WTC11 (cell line): ENCODE data around the gene FAT4. TPM values are rescaled to one million over a fixed set of nuclear protein-coding genes. Genes with fewer than 3 reads are reported as not detected.
A peak's percentile ranks its signal among the peaks of the same experiment; 100 is the strongest.

Experiments
- ATAC-seq: fragments of 200-7000 bp; cut with Tn5 transposase; 2 replicates; pipeline ENCODE4 v1.10.0; 2021; ENCODE audit warnings: mild to moderate bottlenecking, moderate library complexity
- CTCF ChIA-PET: fragments of 300-600 bp; sonication (Branson Sonifier 250); formaldehyde crosslinking; loops from one replicate; lab custom pipeline; 2021; ENCODE audit warnings: antibody characterized with exemption; lab: Charles Lee
- POLR2A ChIA-PET: fragments of 350-600 bp; sonication (Branson Sonifier 250); formaldehyde crosslinking; loops from one replicate; lab custom pipeline; 2021; ENCODE audit warnings: antibody characterized with exemption; lab: Charles Lee
- DNase-seq: peaks from one replicate; pipeline ENCODE4 v3.0.0; 2021; ENCODE audit warnings: low spot score
- H3K27ac Mint-ChIP-seq: 2 replicates; pipeline ENCODE4 v1.8.0; 2021; ENCODE audit warnings: mixed read lengths
- H3K27me3 Mint-ChIP-seq: 2 replicates; pipeline ENCODE4 v1.8.0; 2021; ENCODE audit warnings: low read depth, mild to moderate bottlenecking, moderate library complexity, mixed read lengths
- H3K36me3 Mint-ChIP-seq: 2 replicates; pipeline ENCODE4 v1.8.0; 2021; ENCODE audit warnings: mixed read lengths
- H3K4me1 Mint-ChIP-seq: 2 replicates; pipeline ENCODE4 v1.8.0; 2022; ENCODE audit warnings: mixed read lengths
- H3K4me3 Mint-ChIP-seq: 2 replicates; pipeline ENCODE4 v1.8.0; 2021; ENCODE audit warnings: mild to moderate bottlenecking, moderate library complexity, mixed read lengths
- H3K9me3 Mint-ChIP-seq: 2 replicates; pipeline ENCODE4 v1.8.0; 2021; ENCODE audit warnings: mixed read lengths
- CTCF ChIP-seq: fragments of 200-600 bp; IDR thresholded peaks from 2 replicates; pipeline ENCODE4 v1.8.0; 2022; ENCODE audit warnings: antibody characterized with exemption
- EMX1 ChIP-seq: fragments of 250-450 bp; sonication (Bioruptor Pico); IDR thresholded peaks from 2 replicates; pipeline ENCODE4 v1.8.0; 2021; ENCODE audit warnings: mild to moderate bottlenecking
- MAX ChIP-seq: sonication (generic); formaldehyde crosslinking; IDR thresholded peaks from 2 replicates; pipeline ENCODE4 v1.8.0; 2022; ENCODE audit warnings: mild to moderate bottlenecking, missing genetic modification reagents
- NR1H2 ChIP-seq: sonication (generic); formaldehyde crosslinking; IDR thresholded peaks from 2 replicates; pipeline ENCODE4 v1.9.0; 2021; ENCODE audit warnings: mild to moderate bottlenecking, moderate library complexity, missing genetic modification reagents
- NR3C1 ChIP-seq: sonication (generic); formaldehyde crosslinking; conservative IDR thresholded peaks from 2 replicates; pipeline ENCODE4 v1.8.1; 2023; ENCODE audit warnings: low read depth, mild to moderate bottlenecking, missing genetic modification reagents
- SMAD3 ChIP-seq: sonication (generic); formaldehyde crosslinking; IDR thresholded peaks from 2 replicates; pipeline ENCODE4 v1.8.0; 2022; ENCODE audit warnings: missing genetic modification reagents, mild to moderate bottlenecking, borderline replicate concordance
- ZNF512 ChIP-seq: sonication (generic); formaldehyde crosslinking; IDR thresholded peaks from 2 replicates; pipeline ENCODE4 v1.8.1; 2022; ENCODE audit warnings: missing genetic modification reagents, borderline replicate concordance
- total RNA-seq: library from RNA; stranded (reverse); gene quantifications from 3 replicates; pipeline ENCODE4 v1.2.3, GENCODE V29; 2021
- TF ChIP-seq, protein P1 (sequence below): sonication (generic); formaldehyde crosslinking; IDR thresholded peaks from 2 replicates; pipeline ENCODE4 v1.8.0; 2023; ENCODE audit warnings: missing genetic modification reagents, mild to moderate bottlenecking, borderline replicate concordance
- TF ChIP-seq, protein P2 (sequence below): sonication (generic); formaldehyde crosslinking; IDR thresholded peaks from 2 replicates; pipeline ENCODE4 v1.8.0; 2022; ENCODE audit warnings: mild to moderate bottlenecking, missing genetic modification reagents
- TF ChIP-seq, protein P3 (sequence below): fragments of 250-450 bp; sonication (Bioruptor Pico); IDR thresholded peaks from 2 replicates; pipeline ENCODE4 v1.9.0; 2021; ENCODE audit warnings: mild to moderate bottlenecking
- TF ChIP-seq, protein P4 (sequence below): sonication (generic); formaldehyde crosslinking; IDR thresholded peaks from 2 replicates; pipeline ENCODE4 v1.8.1; 2023; ENCODE audit warnings: mild to moderate bottlenecking, missing genetic modification reagents
- TF ChIP-seq, protein P5 (sequence below): sonication (generic); formaldehyde crosslinking; IDR thresholded peaks from 2 replicates; pipeline ENCODE4 v1.8.1; 2023; ENCODE audit warnings: mild to moderate bottlenecking, missing genetic modification reagents, moderate library complexity

FAT4 gene
- total RNA-seq, 1 experiment from 2014 or later, result 10.5 TPM

DNA sequence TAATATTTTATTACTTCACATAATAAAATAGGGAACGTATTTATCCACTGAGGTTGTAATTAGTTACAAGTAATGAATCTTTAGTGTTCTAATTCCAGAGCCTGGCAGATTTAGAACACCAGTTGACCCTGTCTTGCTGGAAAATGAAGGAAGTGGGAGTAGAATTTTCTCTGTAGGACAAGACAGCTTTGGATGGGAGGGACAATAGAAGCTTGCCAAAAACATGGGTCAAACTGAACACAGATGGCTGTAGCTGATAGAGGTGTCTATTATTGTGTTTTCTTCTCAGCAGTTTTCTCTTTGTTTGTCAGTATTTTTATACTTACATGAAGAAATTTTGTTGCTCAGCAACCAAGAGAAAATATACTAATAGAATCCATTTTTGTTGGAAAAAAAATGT is 20.2 kb downstream of the FAT4 start:
- no peaks in the 10 kb centered on the region for H3K27me3 Mint-ChIP-seq
- ATAC-seq (no peak), DNase-seq (no peak)
- H3K27ac Mint-ChIP-seq, result no peak overlapping the region
- no peaks in the 10 kb centered on the region for H3K36me3 Mint-ChIP-seq
- TF ChIP-seq NR3C1 (CRISPR knock-in tag) (no peak), SMAD3 (no peak), EMX1 (CRISPR knock-in tag) (no peak), NR1H2 (CRISPR knock-in tag) (no peak)
- TF ChIP-seq, protein P1, sequence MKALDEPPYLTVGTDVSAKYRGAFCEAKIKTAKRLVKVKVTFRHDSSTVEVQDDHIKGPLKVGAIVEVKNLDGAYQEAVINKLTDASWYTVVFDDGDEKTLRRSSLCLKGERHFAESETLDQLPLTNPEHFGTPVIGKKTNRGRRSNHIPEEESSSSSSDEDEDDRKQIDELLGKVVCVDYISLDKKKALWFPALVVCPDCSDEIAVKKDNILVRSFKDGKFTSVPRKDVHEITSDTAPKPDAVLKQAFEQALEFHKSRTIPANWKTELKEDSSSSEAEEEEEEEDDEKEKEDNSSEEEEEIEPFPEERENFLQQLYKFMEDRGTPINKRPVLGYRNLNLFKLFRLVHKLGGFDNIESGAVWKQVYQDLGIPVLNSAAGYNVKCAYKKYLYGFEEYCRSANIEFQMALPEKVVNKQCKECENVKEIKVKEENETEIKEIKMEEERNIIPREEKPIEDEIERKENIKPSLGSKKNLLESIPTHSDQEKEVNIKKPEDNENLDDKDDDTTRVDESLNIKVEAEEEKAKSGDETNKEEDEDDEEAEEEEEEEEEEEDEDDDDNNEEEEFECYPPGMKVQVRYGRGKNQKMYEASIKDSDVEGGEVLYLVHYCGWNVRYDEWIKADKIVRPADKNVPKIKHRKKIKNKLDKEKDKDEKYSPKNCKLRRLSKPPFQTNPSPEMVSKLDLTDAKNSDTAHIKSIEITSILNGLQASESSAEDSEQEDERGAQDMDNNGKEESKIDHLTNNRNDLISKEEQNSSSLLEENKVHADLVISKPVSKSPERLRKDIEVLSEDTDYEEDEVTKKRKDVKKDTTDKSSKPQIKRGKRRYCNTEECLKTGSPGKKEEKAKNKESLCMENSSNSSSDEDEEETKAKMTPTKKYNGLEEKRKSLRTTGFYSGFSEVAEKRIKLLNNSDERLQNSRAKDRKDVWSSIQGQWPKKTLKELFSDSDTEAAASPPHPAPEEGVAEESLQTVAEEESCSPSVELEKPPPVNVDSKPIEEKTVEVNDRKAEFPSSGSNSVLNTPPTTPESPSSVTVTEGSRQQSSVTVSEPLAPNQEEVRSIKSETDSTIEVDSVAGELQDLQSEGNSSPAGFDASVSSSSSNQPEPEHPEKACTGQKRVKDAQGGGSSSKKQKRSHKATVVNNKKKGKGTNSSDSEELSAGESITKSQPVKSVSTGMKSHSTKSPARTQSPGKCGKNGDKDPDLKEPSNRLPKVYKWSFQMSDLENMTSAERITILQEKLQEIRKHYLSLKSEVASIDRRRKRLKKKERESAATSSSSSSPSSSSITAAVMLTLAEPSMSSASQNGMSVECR (CRISPR knock-in tag), result no peak
- H3K4me3 Mint-ChIP-seq, result no peak overlapping the region
- ChIA-PET CTCF (interaction anchor here (0.8 kb wide), 1 partner anchor 97 kb away, joined by 3 read pairs; no protein-coding TSS in a partner anchor), POLR2A (no interaction called here)
- H3K4me1 Mint-ChIP-seq, result peaks cover 26% of the 10 kb centered on the region
- H3K9me3 Mint-ChIP-seq, result no peaks in the 10 kb centered on the region

DNA sequence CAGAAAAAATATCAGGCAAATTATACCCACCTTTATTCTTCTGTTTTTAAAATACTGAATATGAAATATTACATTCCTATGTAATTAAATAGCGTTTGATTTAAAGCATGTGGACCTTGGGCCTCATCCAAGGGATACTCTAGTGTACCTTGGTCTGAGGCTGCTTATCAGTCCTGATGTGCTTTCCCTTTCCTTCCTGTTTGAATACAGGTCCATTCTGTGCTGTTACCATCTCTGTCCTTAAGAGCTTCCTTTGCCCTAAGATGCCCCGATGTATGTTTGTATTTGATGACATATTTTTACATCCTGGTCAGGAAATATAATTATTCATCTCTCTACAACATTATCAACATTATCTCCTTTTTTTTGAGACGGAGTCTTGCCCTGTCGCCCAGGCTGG is 24.1 kb downstream of the FAT4 start:
- DNase-seq (no peak), ATAC-seq (peak; percentile 41; the same call in 1 of the 2 replicates)
- CTCF ChIA-PET, result interaction anchor here (1.3 kb wide), 1 partner anchor 22 kb away, joined by 3 read pairs; no protein-coding TSS in a partner anchor
- Mint-ChIP-seq H3K4me1 (peaks cover 31% of the 10 kb centered on the region), H3K4me3 (no peak overlapping the region), H3K36me3 (no peaks in the 10 kb centered on the region)
- TF ChIP-seq CTCF (no peak), ZNF512 (CRISPR knock-in tag) (no peak), MAX (CRISPR knock-in tag) (no peak), EMX1 (CRISPR knock-in tag) (no peak)
- TF ChIP-seq, protein P2, sequence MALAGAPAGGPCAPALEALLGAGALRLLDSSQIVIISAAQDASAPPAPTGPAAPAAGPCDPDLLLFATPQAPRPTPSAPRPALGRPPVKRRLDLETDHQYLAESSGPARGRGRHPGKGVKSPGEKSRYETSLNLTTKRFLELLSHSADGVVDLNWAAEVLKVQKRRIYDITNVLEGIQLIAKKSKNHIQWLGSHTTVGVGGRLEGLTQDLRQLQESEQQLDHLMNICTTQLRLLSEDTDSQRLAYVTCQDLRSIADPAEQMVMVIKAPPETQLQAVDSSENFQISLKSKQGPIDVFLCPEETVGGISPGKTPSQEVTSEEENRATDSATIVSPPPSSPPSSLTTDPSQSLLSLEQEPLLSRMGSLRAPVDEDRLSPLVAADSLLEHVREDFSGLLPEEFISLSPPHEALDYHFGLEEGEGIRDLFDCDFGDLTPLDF (CRISPR knock-in tag), result no peak
- TF ChIP-seq, protein P3, sequence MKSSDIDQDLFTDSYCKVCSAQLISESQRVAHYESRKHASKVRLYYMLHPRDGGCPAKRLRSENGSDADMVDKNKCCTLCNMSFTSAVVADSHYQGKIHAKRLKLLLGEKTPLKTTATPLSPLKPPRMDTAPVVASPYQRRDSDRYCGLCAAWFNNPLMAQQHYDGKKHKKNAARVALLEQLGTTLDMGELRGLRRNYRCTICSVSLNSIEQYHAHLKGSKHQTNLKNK (CRISPR knock-in tag), result no peak
- TF ChIP-seq, protein P4, sequence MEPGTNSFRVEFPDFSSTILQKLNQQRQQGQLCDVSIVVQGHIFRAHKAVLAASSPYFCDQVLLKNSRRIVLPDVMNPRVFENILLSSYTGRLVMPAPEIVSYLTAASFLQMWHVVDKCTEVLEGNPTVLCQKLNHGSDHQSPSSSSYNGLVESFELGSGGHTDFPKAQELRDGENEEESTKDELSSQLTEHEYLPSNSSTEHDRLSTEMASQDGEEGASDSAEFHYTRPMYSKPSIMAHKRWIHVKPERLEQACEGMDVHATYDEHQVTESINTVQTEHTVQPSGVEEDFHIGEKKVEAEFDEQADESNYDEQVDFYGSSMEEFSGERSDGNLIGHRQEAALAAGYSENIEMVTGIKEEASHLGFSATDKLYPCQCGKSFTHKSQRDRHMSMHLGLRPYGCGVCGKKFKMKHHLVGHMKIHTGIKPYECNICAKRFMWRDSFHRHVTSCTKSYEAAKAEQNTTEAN, result no peak
- TF ChIP-seq, protein P5, sequence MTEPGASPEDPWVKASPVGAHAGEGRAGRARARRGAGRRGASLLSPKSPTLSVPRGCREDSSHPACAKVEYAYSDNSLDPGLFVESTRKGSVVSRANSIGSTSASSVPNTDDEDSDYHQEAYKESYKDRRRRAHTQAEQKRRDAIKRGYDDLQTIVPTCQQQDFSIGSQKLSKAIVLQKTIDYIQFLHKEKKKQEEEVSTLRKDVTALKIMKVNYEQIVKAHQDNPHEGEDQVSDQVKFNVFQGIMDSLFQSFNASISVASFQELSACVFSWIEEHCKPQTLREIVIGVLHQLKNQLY, result no peak
- TF ChIP-seq, all 79 proteins: peak for 0
- Mint-ChIP-seq H3K9me3 (no peaks in the 10 kb centered on the region), H3K27ac (peak overlapping the region; percentile 22; the same call in 1 of the 2 replicates), H3K27me3 (no peaks in the 10 kb centered on the region)
- POLR2A ChIA-PET, result no interaction called here
